ENCODE data around the gene STK10.

DNA sequence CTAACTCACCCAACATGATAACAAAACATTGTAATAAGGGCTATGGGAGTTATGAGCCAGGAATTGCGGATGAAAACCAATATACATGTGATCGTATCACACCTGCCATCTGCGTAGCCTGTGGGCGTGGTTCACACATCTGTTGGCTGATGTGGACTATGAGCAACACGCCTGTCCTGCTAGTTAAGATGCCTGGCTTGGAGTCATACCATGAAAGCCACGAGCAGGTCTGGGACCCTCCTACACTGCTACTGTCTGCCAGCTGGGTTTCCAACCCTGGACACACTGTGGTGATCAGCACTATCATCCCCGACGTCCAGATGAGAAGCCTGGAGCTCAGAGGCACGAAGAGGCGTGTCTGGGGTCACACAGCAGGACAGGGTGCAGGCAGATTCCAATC lies 40.2 kb downstream of the STK10 start:
- TF ChIP-seq ZNF274 (IDR thresholded peaks at IDR 0.05; ENCODE audit: low read depth, low read length) (no peak), YY1 (IDR thresholded peaks at IDR 0.05; ENCODE audit: insufficient read depth, insufficient read length) (no peak)
